SK-N-SH treated with all-trans-retinoic acid at 6 μM for 48 hours (cell line): Measurements from ENCODE around the gene RPS19BP1.

Source experiments
- CREB5 ChIP-seq: fragments of 250-450 bp; sonication (Bioruptor Pico); IDR thresholded peaks from 2 replicates; pipeline ENCODE4 v1.5.1; 2020; ENCODE audit warnings: low read depth, mild to moderate bottlenecking, moderate library complexity
- CSRNP3 ChIP-seq: fragments of 250-450 bp; sonication (Bioruptor Pico); IDR thresholded peaks from 2 replicates; pipeline ENCODE4 v1.5.1; 2021; ENCODE audit warnings: mild to moderate bottlenecking, moderate library complexity
- ESRRG ChIP-seq: fragments of 250-450 bp; sonication (Bioruptor Pico); IDR thresholded peaks from 2 replicates; pipeline ENCODE4 v1.6.1; 2021; ENCODE audit warnings: mild to moderate bottlenecking
- POU6F1 ChIP-seq: fragments of 250-450 bp; sonication (Bioruptor Pico); IDR thresholded peaks from 2 replicates; pipeline ENCODE4 v1.8.0; 2021; ENCODE audit warnings: low read depth, mild to moderate bottlenecking, moderate library complexity, borderline replicate concordance
- RARB ChIP-seq: fragments of 250-450 bp; sonication (Bioruptor Pico); IDR thresholded peaks from 2 replicates; pipeline ENCODE4 v1.8.0; 2021; ENCODE audit warnings: mild to moderate bottlenecking, moderate library complexity
- TCF4 ChIP-seq: fragments of 250-450 bp; sonication (Bioruptor Pico); IDR thresholded peaks from 2 replicates; pipeline ENCODE4 v1.8.0; 2021; ENCODE audit warnings: mild to moderate bottlenecking, moderate library complexity, borderline replicate concordance
- TSHZ2 ChIP-seq: fragments of 250-450 bp; sonication (Bioruptor Pico); IDR thresholded peaks from 2 replicates; pipeline ENCODE4 v1.5.0; 2020; ENCODE audit warnings: mild to moderate bottlenecking, moderate library complexity

- no peak for TF ChIP-seq TCF4
- no peak for TF ChIP-seq CSRNP3 (CRISPR knock-in tag)
- TF ChIP-seq ESRRG (CRISPR knock-in tag), result no peak
- no peak for TF ChIP-seq CREB5 (CRISPR knock-in tag)
- no peak for TF ChIP-seq POU6F1 (CRISPR knock-in tag)
- no peak for TF ChIP-seq RARB (CRISPR knock-in tag)
- no peak for TF ChIP-seq TSHZ2 (CRISPR knock-in tag)
These were observed 42.3 kb downstream of the RPS19BP1 start for GRCh38 chr22:39490135-39490798.
